Omental fat pad (tissue), 4 donors: ENCODE measurements around the gene PHLDA2. TPM values are rescaled to one million over a fixed set of nuclear protein-coding genes. Genes with fewer than 3 reads are reported as not detected.
"Not testable (repeated sequence)": the region's sequence is repeated elsewhere in the genome, so short reads cannot be mapped to it uniquely, and the experiment has no call there.

ENCODE experiments used
- ATAC-seq: fragments of 150-250 bp; one replicate; pipeline ENCODE4 v1.9.1; 2016; ENCODE audit warnings: mild to moderate bottlenecking, moderate library complexity; ENCODE audit not compliant: low FRiP score
- DNase-seq: peaks from one replicate; pipeline ENCODE4 v3.0.0-alpha.2; 2019; ENCODE audit warnings: low spot score
- CTCF ChIP-seq, 3 donors: fragments of 450-650 bp; IDR thresholded peaks; one replicate each; pipeline ENCODE4 v1.5.1; 2016 to 2017; ENCODE audit warnings: antibody characterized with exemption in 3 of 3, mild to moderate bottlenecking in 3 of 3, moderate library complexity in 2 of 3
- total RNA-seq, 4 donors: library from RNA; depleted of rRNA; stranded (reverse); fragments of >200 nt; gene quantifications; one replicate each; pipeline ENCODE4 v1.1.0, GENCODE V29; 2016

Gene PHLDA2
- total RNA-seq, 4 donors from 2014 or later: 3.8 to 10.2 (median 7.1) TPM; not detected in 1

GRCh38 chr11:2940147-2940920 is 11.1 kb upstream of the PHLDA2 start:
- DNase-seq (no peak), ATAC-seq (no peak)
- no peak for TF ChIP-seq CTCF (IDR thresholded peaks at IDR 0.05)

GRCh38 chr11:2938458-2939418 is 9.5 kb upstream of the PHLDA2 start:
- ATAC-seq, DNase-seq: not testable (repeated sequence)

GRCh38 chr11:2937641-2938457 is 8.6 kb upstream of the PHLDA2 start:
- DNase-seq, ATAC-seq: not testable (repeated sequence)

- DNase-seq: no peak
- no peak for ATAC-seq
- no peak for TF ChIP-seq CTCF (IDR thresholded peaks at IDR 0.05)
These were observed 5.5 kb upstream of the PHLDA2 start for GRCh38 chr11:2934611-2935239.

- ATAC-seq: no peak
- no peak for DNase-seq
- no peak for TF ChIP-seq CTCF (IDR thresholded peaks at IDR 0.05)
These were observed 4.9 kb upstream of the PHLDA2 start for GRCh38 chr11:2934021-2934550.

GRCh38 chr11:2933375-2934020 is 4.3 kb upstream of the PHLDA2 start:
- ATAC-seq: no peak
- DNase-seq: no peak
- no peak for TF ChIP-seq CTCF (IDR thresholded peaks at IDR 0.05)

- DNase-seq (no peak), ATAC-seq (no peak)
- TF ChIP-seq CTCF (IDR thresholded peaks at IDR 0.05): no peak
These were observed 3.6 kb upstream of the PHLDA2 start for GRCh38 chr11:2932850-2933251.
